GM18519 (cell line): ENCODE results near the gene JAK1.

Experiments used
- ATAC-seq: cut with Tn5 transposase; IDR thresholded peaks from one replicate; pipeline ENCODE4 v1.9.1; 2021; ENCODE audit warnings: mild to moderate bottlenecking, moderate library complexity; ENCODE audit not compliant: unreplicated experiment, low FRiP score

The JAK1 gene

GRCh38 chr1:64980745-64981600 lies 14.6 kb upstream of the JAK1 start:
- ATAC-seq: peak; percentile 44

DNA sequence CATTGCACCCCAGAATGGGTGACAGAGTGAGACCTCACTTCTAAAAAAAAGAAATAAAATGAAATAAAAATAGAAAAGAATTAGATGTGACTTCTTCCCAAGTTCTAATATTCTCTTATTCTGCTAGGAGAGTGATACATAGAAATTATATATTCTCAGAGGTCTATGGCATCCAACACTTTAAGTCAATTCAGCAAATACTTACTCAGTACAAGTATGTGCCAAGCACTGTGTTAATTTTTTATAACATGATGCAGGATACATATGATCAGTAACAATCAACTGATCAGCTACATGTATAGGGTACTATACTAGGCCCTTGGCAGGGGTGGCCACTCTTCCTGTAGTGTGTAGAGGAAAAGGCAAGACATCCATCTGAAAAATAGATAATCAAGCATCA lies 13.0 kb upstream of the JAK1 start:
- ATAC-seq: no peak

- no peak for ATAC-seq
Observed at GRCh38 chr1:64976361-64976760, 10.0 kb upstream of the JAK1 start.

DNA sequence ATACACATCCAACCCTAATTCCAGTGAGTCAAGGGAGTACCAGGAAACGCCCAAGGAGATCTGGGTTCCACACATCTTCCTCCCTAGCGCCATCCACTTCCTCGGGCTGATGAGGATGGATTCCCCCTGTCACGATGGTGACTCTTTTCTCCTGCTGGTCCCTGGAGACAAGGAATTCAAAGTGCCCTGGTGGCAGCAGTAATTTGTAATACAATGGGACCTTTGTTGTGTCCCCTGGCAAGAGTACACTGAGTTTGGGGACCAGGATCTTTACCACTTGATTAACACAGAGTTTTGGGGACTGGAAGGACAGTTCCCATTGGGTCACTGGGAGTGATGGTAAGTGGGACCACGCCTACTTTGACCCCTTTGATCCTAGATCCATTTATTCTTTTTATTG lies 9.4 kb upstream of the JAK1 start:
- ATAC-seq: no peak

DNA sequence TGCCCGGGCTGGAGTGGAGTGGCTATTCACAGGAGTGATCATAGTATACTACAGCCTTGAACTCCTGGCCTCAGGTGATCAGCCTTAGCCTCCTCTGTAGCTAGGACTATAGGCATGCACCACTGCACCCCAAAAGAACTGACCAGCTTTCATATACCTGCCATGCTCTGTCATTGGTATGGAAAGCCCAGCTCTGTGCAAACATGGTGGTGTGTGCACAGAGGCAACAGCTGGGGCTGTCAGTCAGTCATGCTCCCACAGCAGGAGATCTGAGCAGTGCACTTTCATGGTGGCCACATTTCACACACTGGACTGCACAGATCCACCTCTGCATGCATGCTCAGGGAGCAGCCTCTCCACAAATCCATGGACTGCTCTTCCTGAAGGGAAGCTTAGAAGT lies 8.8 kb upstream of the JAK1 start:
- ATAC-seq: no peak

- no peak for ATAC-seq
Observed at GRCh38 chr1:64974288-64974825, 8.0 kb upstream of the JAK1 start.

GRCh38 chr1:64973061-64973647 lies 6.8 kb upstream of the JAK1 start:
- no peak for ATAC-seq

DNA sequence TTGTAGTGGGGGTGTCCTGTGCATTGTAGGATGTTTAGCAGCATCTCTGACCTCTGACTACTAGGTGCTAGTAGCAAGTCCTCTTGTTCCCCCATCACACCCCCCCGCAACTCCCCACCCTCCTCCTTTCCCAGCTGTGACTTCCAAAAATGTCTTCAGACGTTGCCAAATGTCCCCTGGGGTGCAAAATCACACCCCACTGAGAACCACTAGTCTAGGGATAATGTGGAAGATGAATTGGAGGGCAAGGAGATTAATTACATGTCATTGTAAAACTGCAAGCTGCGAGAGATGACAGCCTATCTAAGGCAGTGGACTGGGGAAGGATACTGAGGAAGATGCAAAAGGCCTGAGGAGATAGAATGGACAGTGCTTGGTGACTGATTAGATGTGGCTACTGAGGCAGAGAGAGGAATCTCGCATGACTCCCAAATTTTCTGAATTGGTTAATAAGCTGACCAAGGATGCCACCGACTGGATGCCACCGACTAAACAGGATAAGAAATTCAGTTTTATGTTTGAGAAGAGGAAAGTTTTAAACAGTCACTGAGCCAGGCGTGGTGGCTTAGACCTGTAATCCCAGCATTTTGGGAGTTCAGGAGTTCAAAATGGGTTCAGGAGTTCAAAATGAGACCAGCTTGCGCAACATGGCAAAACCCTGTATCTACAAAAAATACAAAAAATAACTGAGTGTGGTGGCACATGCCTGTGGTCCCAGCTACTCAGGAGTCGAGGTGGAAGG lies 3.1 kb upstream of the JAK1 start:
- ATAC-seq: no peak

GRCh38 chr1:64967381-64967780 lies 1.0 kb upstream of the JAK1 start:
- no peak for ATAC-seq

GRCh38 chr1:64965366-64966157 lies 787 bp downstream of the JAK1 start:
- peak; percentile 28 for ATAC-seq

- ATAC-seq: no peak
Observed at GRCh38 chr1:64963466-64963865, 2.9 kb downstream of the JAK1 start.

GRCh38 chr1:64962441-64962840 lies 3.9 kb downstream of the JAK1 start:
- no peak for ATAC-seq

DNA sequence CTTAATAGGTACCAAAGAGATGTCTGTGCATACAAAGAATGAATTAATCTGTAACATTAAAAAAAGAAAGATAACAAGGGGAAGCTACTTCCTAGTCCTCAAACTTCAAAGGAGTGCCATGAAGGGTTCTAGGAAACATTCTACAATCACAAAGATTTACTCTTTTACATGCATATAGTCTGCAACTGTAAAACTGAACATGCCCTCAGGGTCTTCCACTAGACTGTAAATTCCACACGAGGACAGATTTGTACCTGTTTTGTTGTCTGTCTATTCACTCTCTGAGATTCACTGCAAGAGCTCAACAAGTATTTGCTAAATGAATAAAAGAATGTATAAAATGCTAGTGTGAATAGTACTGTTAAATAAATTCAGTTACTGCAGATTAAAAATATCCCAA lies 4.4 kb downstream of the JAK1 start:
- ATAC-seq: no peak

- ATAC-seq: peak; percentile 38
Observed at GRCh38 chr1:64960731-64961130, 5.6 kb downstream of the JAK1 start.

- ATAC-seq: no peak
Observed at GRCh38 chr1:64959986-64960385, 6.4 kb downstream of the JAK1 start.

- ATAC-seq: peak; percentile 90
Observed at GRCh38 chr1:64956733-64957441, 9.5 kb downstream of the JAK1 start.

GRCh38 chr1:64956010-64956640 lies 10.2 kb downstream of the JAK1 start:
- no peak for ATAC-seq

DNA sequence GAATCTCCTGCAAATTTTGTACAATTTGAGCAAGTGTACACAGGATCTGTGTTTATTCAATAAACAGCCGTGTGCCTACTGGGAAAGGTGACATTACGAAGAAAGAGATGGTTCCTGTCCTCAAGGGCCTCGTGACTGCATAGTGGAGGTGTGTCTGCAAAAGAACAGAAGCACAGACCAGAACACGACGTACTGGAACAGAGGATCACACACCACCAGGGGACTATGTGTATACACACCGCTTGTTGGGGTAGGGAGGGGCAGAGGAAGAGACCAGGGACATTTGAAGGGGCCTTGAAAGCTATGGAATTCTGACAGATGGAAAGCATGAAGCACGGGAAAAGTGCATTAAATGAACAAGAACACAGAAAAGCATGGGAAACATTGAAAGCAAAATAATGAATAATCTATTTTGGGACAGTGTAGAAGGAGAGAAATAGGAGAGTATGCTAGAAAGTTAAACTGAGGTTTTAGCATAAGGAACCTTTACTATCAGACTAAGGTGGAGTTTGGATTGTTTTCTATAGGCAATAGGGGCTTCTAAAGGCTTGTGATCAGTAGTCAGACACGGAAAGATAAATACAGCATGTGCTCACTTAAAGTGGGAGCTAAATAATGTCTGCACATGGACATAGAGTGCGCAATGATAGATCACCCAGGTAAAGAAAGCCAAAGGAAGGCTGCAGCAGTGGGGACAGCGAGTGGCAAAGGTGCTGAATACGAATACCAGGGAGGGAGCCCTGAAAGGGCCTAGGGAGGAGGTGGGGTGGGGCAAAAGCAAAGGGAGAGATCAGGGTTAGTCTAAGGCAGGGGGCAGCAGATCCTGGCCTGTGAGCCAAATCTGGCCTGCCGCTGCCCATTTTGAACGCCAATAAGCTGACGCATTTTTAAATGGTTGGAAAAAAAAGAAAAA lies 11.0 kb downstream of the JAK1 start:
- no peak for ATAC-seq
